Peyer's patch (tissue), 4 donors: ENCODE data around the gene MNAT1. TPM values are rescaled to one million over a fixed set of nuclear protein-coding genes. Genes with fewer than 3 reads are reported as not detected.

ENCODE experiments used
- DNase-seq, 3 donors: peaks; one replicate each; pipeline ENCODE4 v3.0.0-alpha.2; 2017 to 2019
- H3K27ac ChIP-seq, 4 donors: fragments of 200-600 bp; sonication (generic); one replicate each; pipeline ENCODE4 v1.5.1; 2016 to 2019
- H3K27me3 ChIP-seq, 2 donors: fragments of 200-600 bp; sonication (generic); one replicate each; pipeline ENCODE4 v1.5.1; 2019
- H3K36me3 ChIP-seq, 3 donors: fragments of 200-600 bp; sonication (generic); one replicate each; pipeline ENCODE4 v1.5.1; 2016 to 2019
- H3K4me1 ChIP-seq, 4 donors: fragments of 200-600 bp; sonication (generic); one replicate each; pipeline ENCODE4 v1.5.1; 2016 to 2019
- H3K4me3 ChIP-seq, 4 donors: fragments of 200-600 bp; sonication (generic); 1 replicate in 3 of 4; 2 replicates in 1 of 4; pipeline ENCODE4 v1.5.1; 2016 to 2019; ENCODE audit warnings: mild to moderate bottlenecking in 1 of 4
- H3K9me3 ChIP-seq, 4 donors: fragments of 200-600 bp; sonication (generic); one replicate each; pipeline ENCODE4 v1.5.1; 2016 to 2019; ENCODE audit warnings: mild to moderate bottlenecking in 1 of 4
- POLR2A ChIP-seq, 2 donors: fragments of 450-650 bp; IDR thresholded peaks; one replicate each; pipeline ENCODE4 v1.5.1; 2017; ENCODE audit warnings: antibody characterized with exemption in 2 of 2, mild to moderate bottlenecking in 2 of 2, moderate library complexity in 2 of 2
- total RNA-seq, 4 donors: library from RNA; depleted of rRNA; stranded (reverse); fragments of >200 nt; gene quantifications; one replicate each; pipeline ENCODE4 v1.1.0, GENCODE V29; 2016
- TF ChIP-seq, protein P1 (sequence below), 6 experiments: fragments of 450-650 bp in 4 of 6; fragments of 200-600 bp in 2 of 6; sonication (generic) in 1 of 6; IDR thresholded peaks; one replicate each; pipeline ENCODE4 v1.5.1; 2017 to 2019; ENCODE audit warnings: antibody characterized with exemption in 6 of 6, mild to moderate bottlenecking in 3 of 6, moderate library complexity in 1 of 6

MNAT1 gene
- total RNA-seq, 4 donors from 2014 or later, result 7.5 to 66.8 (median 17.2) TPM

- H3K27ac ChIP-seq, result no peak overlapping the region
- H3K9me3 ChIP-seq, result no peaks in the 10 kb centered on the region
- no peak for DNase-seq
- peaks cover 0 to 13% (median 4%) of the 10 kb centered on the region in 4 donors for H3K4me1 ChIP-seq
- no peaks in the 10 kb centered on the region for H3K27me3 ChIP-seq
- H3K4me3 ChIP-seq, result no peak overlapping the region
- TF ChIP-seq POLR2A (IDR thresholded peaks at IDR 0.05), result no peak
- TF ChIP-seq, protein P1, sequence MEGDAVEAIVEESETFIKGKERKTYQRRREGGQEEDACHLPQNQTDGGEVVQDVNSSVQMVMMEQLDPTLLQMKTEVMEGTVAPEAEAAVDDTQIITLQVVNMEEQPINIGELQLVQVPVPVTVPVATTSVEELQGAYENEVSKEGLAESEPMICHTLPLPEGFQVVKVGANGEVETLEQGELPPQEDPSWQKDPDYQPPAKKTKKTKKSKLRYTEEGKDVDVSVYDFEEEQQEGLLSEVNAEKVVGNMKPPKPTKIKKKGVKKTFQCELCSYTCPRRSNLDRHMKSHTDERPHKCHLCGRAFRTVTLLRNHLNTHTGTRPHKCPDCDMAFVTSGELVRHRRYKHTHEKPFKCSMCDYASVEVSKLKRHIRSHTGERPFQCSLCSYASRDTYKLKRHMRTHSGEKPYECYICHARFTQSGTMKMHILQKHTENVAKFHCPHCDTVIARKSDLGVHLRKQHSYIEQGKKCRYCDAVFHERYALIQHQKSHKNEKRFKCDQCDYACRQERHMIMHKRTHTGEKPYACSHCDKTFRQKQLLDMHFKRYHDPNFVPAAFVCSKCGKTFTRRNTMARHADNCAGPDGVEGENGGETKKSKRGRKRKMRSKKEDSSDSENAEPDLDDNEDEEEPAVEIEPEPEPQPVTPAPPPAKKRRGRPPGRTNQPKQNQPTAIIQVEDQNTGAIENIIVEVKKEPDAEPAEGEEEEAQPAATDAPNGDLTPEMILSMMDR (IDR thresholded peaks at IDR 0.05), result no peak
- H3K36me3 ChIP-seq, result no peaks in the 10 kb centered on the region
Measured at GRCh38 chr14:60977847-60978246, 243.3 kb downstream of the MNAT1 start.

- peak within 1 kb of the TSS; percentile 59 to 88 (median 76) for H3K4me3 ChIP-seq
- no peaks in the 10 kb centered on the region for H3K9me3 ChIP-seq
- H3K36me3 ChIP-seq, result no peaks in the 10 kb centered on the region
- H3K27ac ChIP-seq, result peak within 1 kb of the TSS; percentile 71 to 88 (median 79)
- peaks cover 0 to 13% (median 4%) of the 10 kb centered on the region in 4 donors for H3K4me1 ChIP-seq
- peak; percentile 86 to 96 (median 95) for DNase-seq
- TF ChIP-seq, protein P1 (IDR thresholded peaks at IDR 0.05), result peak in 1 of 6 experiments; percentile 6
- peak in 1 of 2 donors; percentile 55 for TF ChIP-seq POLR2A (IDR thresholded peaks at IDR 0.05)
- no peaks in the 10 kb centered on the region for H3K27me3 ChIP-seq
Measured at GRCh38 chr14:60980811-60981632, 246.5 kb downstream of the MNAT1 start, which contains the start of the genes SLC38A6 and TRMT5. SLC38A6 (plus strand) TSS chr14:60981245; CDS start chr14:60981278, 33 bp downstream. TRMT5 (minus strand) TSS chr14:60981079; CDS start chr14:60980973, 106 bp downstream.

DNA sequence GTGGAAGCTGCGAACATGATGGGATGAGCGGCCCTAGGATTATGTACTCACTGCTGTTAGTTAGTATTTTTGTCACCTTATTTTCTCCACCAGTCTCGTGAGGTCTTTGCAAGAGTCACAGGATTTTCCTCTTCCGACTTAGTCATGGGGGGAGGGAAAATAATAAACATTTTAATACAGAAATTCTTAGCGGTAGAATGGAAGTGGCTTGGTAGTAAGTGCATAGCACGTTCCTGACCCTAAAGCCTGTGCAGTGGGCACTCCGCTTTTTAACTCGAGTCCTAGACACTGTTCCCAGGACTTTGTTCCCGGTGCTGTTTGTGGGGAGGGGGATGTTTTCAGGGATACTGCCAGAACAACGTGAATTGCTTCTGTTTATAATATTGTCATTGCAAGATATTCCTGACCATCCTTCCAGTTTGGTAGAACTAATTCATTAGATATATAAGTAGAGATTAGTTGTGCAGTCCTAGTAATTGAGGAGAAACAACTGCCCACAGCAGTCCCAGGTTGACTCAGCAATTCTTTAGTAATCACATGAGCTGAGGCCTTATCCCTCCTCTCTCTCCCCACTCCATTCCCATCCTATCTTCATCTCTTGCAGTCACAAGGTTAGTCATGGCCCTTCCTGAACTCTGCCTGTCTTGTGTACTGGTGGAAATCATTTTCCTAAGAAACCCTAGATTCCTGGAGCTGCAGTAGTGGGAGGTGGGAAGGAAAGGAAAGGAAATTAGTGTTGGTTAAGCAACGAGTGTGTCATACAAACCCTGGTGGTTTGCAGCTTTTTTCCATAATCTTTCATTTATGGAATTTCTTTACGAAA lies 247.3 kb downstream of the MNAT1 start:
- DNase-seq, result no peak
- Histone ChIP-seq H3K36me3 (no peaks in the 10 kb centered on the region), H3K4me1 (peaks cover 0 to 13% (median 4%) of the 10 kb centered on the region in 4 donors), H3K27me3 (no peaks in the 10 kb centered on the region), H3K4me3 (peak overlapping the region; percentile 59 to 88 (median 76)), H3K9me3 (no peaks in the 10 kb centered on the region), H3K27ac (peak overlapping the region; percentile 71 to 88 (median 79))
- TF ChIP-seq, protein P1 (IDR thresholded peaks at IDR 0.05), result no peak
- TF ChIP-seq POLR2A (IDR thresholded peaks at IDR 0.05), result no peak

DNA sequence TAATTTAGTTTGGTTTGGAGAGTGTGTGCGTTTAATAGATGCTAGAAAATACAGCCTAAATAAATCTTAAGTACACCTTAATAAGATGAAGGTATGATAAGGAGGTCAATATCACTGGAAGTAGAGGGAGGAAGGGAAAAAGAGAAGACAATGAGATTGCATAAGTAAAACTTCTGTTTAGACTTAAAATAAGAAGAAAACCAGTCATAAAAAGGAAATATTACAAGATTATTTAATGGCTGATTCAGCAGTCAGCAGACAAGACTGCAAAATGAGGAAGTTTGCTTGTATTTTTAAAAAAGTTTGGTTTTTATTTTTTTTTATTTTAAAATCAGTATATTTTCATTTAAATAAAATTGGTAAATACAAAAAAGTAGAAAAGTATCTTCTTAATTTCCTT lies 249.6 kb downstream of the MNAT1 start:
- no peaks in the 10 kb centered on the region for H3K9me3 ChIP-seq
- DNase-seq, result no peak
- no peaks in the 10 kb centered on the region for H3K36me3 ChIP-seq
- H3K27ac ChIP-seq, result no peak overlapping the region
- peaks cover 0 to 13% (median 4%) of the 10 kb centered on the region in 4 donors for H3K4me1 ChIP-seq
- TF ChIP-seq POLR2A (IDR thresholded peaks at IDR 0.05), result no peak
- TF ChIP-seq, protein P1 (IDR thresholded peaks at IDR 0.05), result no peak
- H3K4me3 ChIP-seq, result no peak overlapping the region
- H3K27me3 ChIP-seq, result no peaks in the 10 kb centered on the region

GRCh38 chr14:60986500-60986899 lies 251.9 kb downstream of the MNAT1 start:
- no peak for DNase-seq
- H3K27me3 ChIP-seq, result no peaks in the 10 kb centered on the region
- TF ChIP-seq POLR2A (IDR thresholded peaks at IDR 0.05), result no peak
- TF ChIP-seq, protein P1 (IDR thresholded peaks at IDR 0.05), result no peak
- no peak overlapping the region for H3K4me3 ChIP-seq
- no peaks in the 10 kb centered on the region for H3K36me3 ChIP-seq
- no peak overlapping the region for H3K27ac ChIP-seq
- H3K9me3 ChIP-seq, result no peaks in the 10 kb centered on the region
- H3K4me1 ChIP-seq, result peaks cover 0 to 7% (median 4%) of the 10 kb centered on the region in 4 donors
